Activated CD4-positive, alpha-beta T cell treated with anti-CD3 and anti-CD28 coated beads, Interleukin-2, amount 50 U/mL, for 1 hour (primary cell): ENCODE data around the gene NPY4R2.
"Not testable (repeated sequence)": the region's sequence is repeated elsewhere in the genome, so short reads cannot be mapped to it uniquely, and the experiment has no call there.

Experiments
- DNase-seq: peaks from one replicate; pipeline ENCODE4 v3.0.0-alpha.2; 2020

Gene NPY4R2

GRCh38 chr10:47933462-47933861 is 15.0 kb downstream of the NPY4R2 start:
- DNase-seq: not testable (repeated sequence)

GRCh38 chr10:47936772-47937228 is 18.3 kb downstream of the NPY4R2 start:
- not testable (repeated sequence) for DNase-seq

- DNase-seq: not testable (repeated sequence)
Observed at GRCh38 chr10:47937634-47938033, 19.2 kb downstream of the NPY4R2 start.

GRCh38 chr10:47940821-47941220 is 22.4 kb downstream of the NPY4R2 start:
- DNase-seq: not testable (repeated sequence)

- DNase-seq: not testable (repeated sequence)
Observed at GRCh38 chr10:47941379-47941778, 22.9 kb downstream of the NPY4R2 start.

- not testable (repeated sequence) for DNase-seq
Observed at GRCh38 chr10:47942351-47943019, 24.0 kb downstream of the NPY4R2 start.

GRCh38 chr10:47943328-47943727 is 24.9 kb downstream of the NPY4R2 start:
- DNase-seq: not testable (repeated sequence)

GRCh38 chr10:47947424-47947823 is 29.0 kb downstream of the NPY4R2 start:
- DNase-seq: not testable (repeated sequence)

GRCh38 chr10:47957158-47957557 is 38.7 kb downstream of the NPY4R2 start:
- not testable (repeated sequence) for DNase-seq

GRCh38 chr10:47959677-47960076 is 41.2 kb downstream of the NPY4R2 start:
- DNase-seq: not testable (repeated sequence)

- not testable (repeated sequence) for DNase-seq
Observed at GRCh38 chr10:47960699-47961098, 42.2 kb downstream of the NPY4R2 start.

- DNase-seq: not testable (repeated sequence)
Observed at GRCh38 chr10:47962785-47963184, 44.3 kb downstream of the NPY4R2 start.

GRCh38 chr10:47964280-47965063 is 46.0 kb downstream of the NPY4R2 start:
- DNase-seq: not testable (repeated sequence)

GRCh38 chr10:47968988-47969387 is 50.5 kb downstream of the NPY4R2 start:
- DNase-seq: not testable (repeated sequence)

- not testable (repeated sequence) for DNase-seq
Observed at GRCh38 chr10:47970047-47970446, 51.6 kb downstream of the NPY4R2 start.

GRCh38 chr10:47971598-47971997 is 53.1 kb downstream of the NPY4R2 start:
- DNase-seq: not testable (repeated sequence)

- not testable (repeated sequence) for DNase-seq
Observed at GRCh38 chr10:47972077-47972476, 53.6 kb downstream of the NPY4R2 start.
